Lower leg skin (tissue), 3 donors: ENCODE results near the gene UBFD1.

Experiments used
- POLR2A ChIP-seq, 2 donors: fragments of 450-650 bp; IDR thresholded peaks; one replicate each; pipeline ENCODE4 v1.6.1; 2016 to 2017; ENCODE audit warnings: antibody characterized with exemption in 2 of 2, mild to moderate bottlenecking in 1 of 2, moderate library complexity in 1 of 2
- TF ChIP-seq, protein P1 (sequence below), 3 donors: fragments of 450-650 bp; IDR thresholded peaks; one replicate each; pipeline ENCODE4 v1.5.1; 2016; ENCODE audit warnings: antibody characterized with exemption in 3 of 3, mild to moderate bottlenecking in 3 of 3, moderate library complexity in 2 of 3

- TF ChIP-seq, protein P1, sequence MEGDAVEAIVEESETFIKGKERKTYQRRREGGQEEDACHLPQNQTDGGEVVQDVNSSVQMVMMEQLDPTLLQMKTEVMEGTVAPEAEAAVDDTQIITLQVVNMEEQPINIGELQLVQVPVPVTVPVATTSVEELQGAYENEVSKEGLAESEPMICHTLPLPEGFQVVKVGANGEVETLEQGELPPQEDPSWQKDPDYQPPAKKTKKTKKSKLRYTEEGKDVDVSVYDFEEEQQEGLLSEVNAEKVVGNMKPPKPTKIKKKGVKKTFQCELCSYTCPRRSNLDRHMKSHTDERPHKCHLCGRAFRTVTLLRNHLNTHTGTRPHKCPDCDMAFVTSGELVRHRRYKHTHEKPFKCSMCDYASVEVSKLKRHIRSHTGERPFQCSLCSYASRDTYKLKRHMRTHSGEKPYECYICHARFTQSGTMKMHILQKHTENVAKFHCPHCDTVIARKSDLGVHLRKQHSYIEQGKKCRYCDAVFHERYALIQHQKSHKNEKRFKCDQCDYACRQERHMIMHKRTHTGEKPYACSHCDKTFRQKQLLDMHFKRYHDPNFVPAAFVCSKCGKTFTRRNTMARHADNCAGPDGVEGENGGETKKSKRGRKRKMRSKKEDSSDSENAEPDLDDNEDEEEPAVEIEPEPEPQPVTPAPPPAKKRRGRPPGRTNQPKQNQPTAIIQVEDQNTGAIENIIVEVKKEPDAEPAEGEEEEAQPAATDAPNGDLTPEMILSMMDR (IDR thresholded peaks at IDR 0.05): no peak
- TF ChIP-seq POLR2A (IDR thresholded peaks at IDR 0.05): no peak
These were observed 38.2 kb upstream of the UBFD1 start for GRCh38 chr16:23519282-23519681.
